H1 (cell line): Measurements from ENCODE around the gene ARMC3. TPM values are rescaled to one million over a fixed set of nuclear protein-coding genes. Genes with fewer than 3 reads are reported as not detected.
A peak's percentile ranks its signal among the peaks of the same experiment; 100 is the strongest.

Source experiments
- CTCF ChIA-PET: fragments of 300-600 bp; sonication (Branson Sonifier 250); formaldehyde crosslinking; loops from one replicate; lab custom pipeline; 2021; ENCODE audit not compliant: partially characterized antibody; lab: Charles Lee
- POLR2A ChIA-PET: fragments of 300-600 bp; sonication (Branson Sonifier 250); formaldehyde crosslinking; loops from one replicate; lab custom pipeline; 2021; ENCODE audit warnings: inconsistent platforms; ENCODE audit not compliant: partially characterized antibody; lab: Charles Lee
- DNase-seq, 2 experiments: peaks; one replicate each; pipeline versions ENCODE4 v3.0.0 to v3.0.0-alpha.2; 2010 to 2022; ENCODE audit warnings: low spot score in 2 of 2, low read depth in 1 of 2, mixed read lengths in 1 of 2
- FAIRE-seq: peaks from 2 replicates; lab custom pipeline; 2011; peaks lifted over from hg19 to GRCh38; lab: Jason Lieb, UNC
- H2AFZ ChIP-seq: 2 replicates; pipeline ENCODE4 v1.8.1; 2012; ENCODE audit warnings: low read length, inconsistent platforms
- H2AK5ac ChIP-seq: 2 replicates; pipeline ENCODE4 v1.6.1; 2013; ENCODE audit warnings: low read depth, low read length
- H2BK120ac ChIP-seq: replicated peaks from 2 replicates; pipeline ENCODE3; 2013; ENCODE audit warnings: low read depth, low read length, inconsistent platforms
- H2BK12ac ChIP-seq: 2 replicates; pipeline ENCODE4 v1.6.1; 2013; ENCODE audit warnings: low read depth, low read length
- H2BK15ac ChIP-seq: 2 replicates; pipeline ENCODE4 v1.6.1; 2013; ENCODE audit warnings: low read length
- H2BK20ac ChIP-seq: 2 replicates; pipeline ENCODE4 v1.6.1; 2013; ENCODE audit warnings: low read length
- H2BK5ac ChIP-seq: 2 replicates; pipeline ENCODE4 v1.6.1; 2013; ENCODE audit warnings: low read depth, low read length
- H3K14ac ChIP-seq: 2 replicates; pipeline ENCODE4 v1.6.1; 2013; ENCODE audit warnings: inconsistent platforms; ENCODE audit not compliant: insufficient read length
- H3K18ac ChIP-seq: 2 replicates; pipeline ENCODE4 v1.6.1; 2013; ENCODE audit warnings: low read length; ENCODE audit errors: extremely low read depth
- H3K23ac ChIP-seq: 2 replicates; pipeline ENCODE4 v1.6.1; 2013; ENCODE audit warnings: inconsistent platforms; ENCODE audit not compliant: insufficient read length
- H3K23me2 ChIP-seq: 2 replicates; pipeline ENCODE4 v1.6.1; 2013; ENCODE audit warnings: low read depth, low read length
- H3K27ac ChIP-seq: 2 replicates; pipeline ENCODE4 v1.6.1; 2011; ENCODE audit warnings: low read depth, low read length, inconsistent platforms
- H3K27me3 ChIP-seq, 4 experiments: replicated peaks in 1 of 4; 1 replicate in 1 of 4; 2 replicates in 3 of 4; pipeline versions ENCODE4 v1.6.1 to v1.8.1; 2011 to 2013; ENCODE audit warnings: low read length in 3 of 4, mild to moderate bottlenecking in 3 of 4, inconsistent platforms in 2 of 4, mixed read lengths in 2 of 4, moderate library complexity in 1 of 4; ENCODE audit not compliant: control insufficient read depth in 3 of 4, insufficient read depth in 3 of 4; ENCODE audit errors: extremely low read depth in 1 of 4
- H3K36me3 ChIP-seq, 4 experiments: 2 replicates each; pipeline versions ENCODE4 v1.6.1 to v1.8.1; 2011 to 2013; ENCODE audit warnings: mild to moderate bottlenecking in 4 of 4, low read length in 3 of 4, moderate library complexity in 2 of 4, control low read depth in 1 of 4, inconsistent platforms in 1 of 4; ENCODE audit not compliant: insufficient read depth in 4 of 4, control insufficient read depth in 2 of 4
- H3K4ac ChIP-seq: replicated peaks from 2 replicates; pipeline ENCODE3; 2013; ENCODE audit warnings: low read length, low read depth, mixed read lengths, inconsistent platforms; ENCODE audit not compliant: insufficient read length
- H3K4me1 ChIP-seq, 4 experiments: replicated peaks in 1 of 4; 1 replicate in 1 of 4; 2 replicates in 3 of 4; pipeline versions ENCODE4 v1.6.1 to v1.8.1; 2011 to 2013; ENCODE audit warnings: low read length in 3 of 4, inconsistent platforms in 2 of 4, mixed read lengths in 1 of 4; ENCODE audit not compliant: insufficient read depth in 4 of 4, control insufficient read depth in 3 of 4
- H3K4me2 ChIP-seq, 2 experiments: 2 replicates each; pipeline versions ENCODE4 v1.6.1 to v1.8.1; 2011 to 2013; ENCODE audit warnings: low read depth in 2 of 2, low read length in 2 of 2, control low read depth in 1 of 2, inconsistent platforms in 1 of 2, mild to moderate bottlenecking in 1 of 2; ENCODE audit not compliant: insufficient read depth in 1 of 2
- H3K4me3 ChIP-seq, 4 experiments: fragments of 200-600, 300-600 bp in 1 of 4; sonication (generic), shearing (Covaris generic), sonication (Bioruptor Twin) in 1 of 4; 2 replicates each; pipeline versions ENCODE4 v1.5.1 to v1.8.1; 2011 to 2016; ENCODE audit warnings: low read length in 4 of 4, low read depth in 3 of 4, control low read depth in 2 of 4, inconsistent platforms in 2 of 4, mild to moderate bottlenecking in 2 of 4, mixed read lengths in 1 of 4, moderate library complexity in 1 of 4; ENCODE audit not compliant: insufficient read depth in 2 of 4; ENCODE audit errors: extremely low read depth in 1 of 4
- H3K56ac ChIP-seq: replicated peaks from 2 replicates; pipeline ENCODE3; 2013; ENCODE audit warnings: low read depth, mild to moderate bottlenecking, mixed read lengths, low read length, inconsistent platforms; ENCODE audit not compliant: insufficient read length
- H3K79me1 ChIP-seq: 2 replicates; pipeline ENCODE4 v1.6.1; 2013; ENCODE audit warnings: low read depth, low read length, control low read depth
- H3K79me2 ChIP-seq, 2 experiments: 2 replicates each; pipeline versions ENCODE4 v1.6.1 to v1.8.1; 2012 to 2013; ENCODE audit warnings: low read length in 2 of 2, mild to moderate bottlenecking in 2 of 2, inconsistent platforms in 1 of 2; ENCODE audit not compliant: insufficient read depth in 2 of 2, control insufficient read depth in 1 of 2
- H3K9ac ChIP-seq, 4 experiments: replicated peaks in 1 of 4; 1 replicate in 1 of 4; 2 replicates in 3 of 4; pipeline versions ENCODE4 v1.6.1 to v1.8.1; 2011 to 2013; ENCODE audit warnings: low read depth in 3 of 4, low read length in 3 of 4, control low read depth in 2 of 4, mild to moderate bottlenecking in 2 of 4, moderate library complexity in 2 of 4, inconsistent platforms in 1 of 4; ENCODE audit errors: extremely low read depth in 1 of 4
- H3K9me3 ChIP-seq, 2 experiments: 2 replicates each; pipeline versions ENCODE4 v1.6.1 to v1.8.1; 2012 to 2013; ENCODE audit warnings: mild to moderate bottlenecking in 2 of 2, moderate library complexity in 2 of 2, control low read depth in 1 of 2, inconsistent platforms in 1 of 2, low read depth in 1 of 2, low read length in 1 of 2, mixed read lengths in 1 of 2; ENCODE audit not compliant: insufficient read depth in 2 of 2
- H4K20me1 ChIP-seq, 2 experiments: replicated peaks in 1 of 2; 2 replicates each; pipeline versions ENCODE3 to v1.8.1; 2011 to 2013; ENCODE audit warnings: inconsistent platforms in 2 of 2, low read length in 2 of 2, mild to moderate bottlenecking in 1 of 2; ENCODE audit not compliant: insufficient read depth in 2 of 2, control insufficient read depth in 1 of 2
- H4K5ac ChIP-seq: 2 replicates; pipeline ENCODE4 v1.6.1; 2013; ENCODE audit warnings: low read length, low read depth, mixed read lengths, inconsistent platforms; ENCODE audit not compliant: insufficient read length
- H4K8ac ChIP-seq: 2 replicates; pipeline ENCODE4 v1.8.0; 2013; ENCODE audit warnings: mild to moderate bottlenecking, moderate library complexity, low read length, inconsistent platforms; ENCODE audit not compliant: insufficient read depth; ENCODE audit errors: extremely low read depth
- H4K91ac ChIP-seq: replicated peaks from 2 replicates; pipeline ENCODE3; 2013; ENCODE audit warnings: low read length, mixed read lengths, inconsistent platforms; ENCODE audit not compliant: insufficient read length
- CREB1 ChIP-seq: IDR thresholded peaks from 2 replicates; pipeline ENCODE4 v1.6.1; 2012; ENCODE audit warnings: inconsistent platforms
- GTF2F1 ChIP-seq: IDR thresholded peaks from 2 replicates; pipeline ENCODE4 v1.6.1; 2012; ENCODE audit warnings: low read depth, low read length, improper control_type of control experiment, borderline replicate concordance
- KDM5A ChIP-seq: fragments of 200-600 bp; IDR thresholded peaks from 2 replicates; pipeline ENCODE4 v1.7.1; 2012; ENCODE audit warnings: mild to moderate bottlenecking, low read length, inconsistent platforms, mixed read lengths
- RNF2 ChIP-seq: fragments of 200-900, 300-1000 bp; sonication (generic); IDR thresholded peaks from 2 replicates; pipeline ENCODE4 v1.7.1; 2016; ENCODE audit warnings: borderline replicate concordance, low read depth, mild to moderate bottlenecking, antibody characterized with exemption, low read length; ENCODE audit not compliant: poor library complexity, severe bottlenecking; ENCODE audit errors: missing control alignments
- SAP30 ChIP-seq: fragments of 300-600 bp; sonication (generic); IDR thresholded peaks from 2 replicates; pipeline ENCODE4 v1.7.1; 2012; ENCODE audit warnings: low read length, moderate library complexity, mild to moderate bottlenecking, inconsistent platforms; ENCODE audit not compliant: insufficient read depth, insufficient replicate concordance
- SIX5 ChIP-seq: IDR thresholded peaks from 2 replicates; pipeline ENCODE4 v1.6.1; 2011; ENCODE audit warnings: mild to moderate bottlenecking, low read depth, low read length
- WGBS, 2 experiments: shearing (Covaris generic) in 1 of 2; methylation state at CpG; one replicate each; pipeline versions ENCODE4 v1.1.6 to v1.1.7; 2013 to 2015; ENCODE audit warnings: low lambda C conversion rate in 2 of 2, mixed read lengths in 2 of 2, inconsistent platforms in 1 of 2, low coverage in 1 of 2, missing lambda C conversion rate in 1 of 2; ENCODE audit not compliant: insufficient replicate concordance in 2 of 2, insufficient coverage in 1 of 2, insufficient read length in 1 of 2; ENCODE audit errors: extremely low coverage in 1 of 2, missing lambda C conversion rate in 1 of 2; 5-methylcytosine and 5-hydroxymethylcytosine counted together
- polyA plus RNA-seq, 7 experiments: library from polyadenylated mRNA; depleted of rRNA in 3 of 7; stranded (reverse) in 5 of 7; unstranded in 2 of 7; fragments of >200 nt in 5 of 7; fragments of 200-250 nt in 2 of 7; gene quantifications; 1 replicate in 5 of 7; 2 replicates in 1 of 7; 4 replicates in 1 of 7; pipeline versions ENCODE4 v1.2.1 to v1.2.3, GENCODE V29; 2011 to 2013; ENCODE audit warnings: missing spikeins in 2 of 7, mixed read lengths in 2 of 7
- total RNA-seq: library from RNA; stranded (reverse); fragmentation: NEBNext Ultra II Directional; extraction: Animal tissue kit (Norgen Biotek cat#: 25700); gene quantifications from 2 replicates; pipeline ENCODE4 v1.2.1, GENCODE V29; 2021

Gene ARMC3
- total and polyA plus RNA-seq, 2 of the 8 experiments (the other 6 are each of a cell fraction or from before 2014, with no cell fraction given) = 0.15 TPM

- H3K27me3 ChIP-seq = no peaks in the 10 kb centered on the region
- DNase-seq = no peak
- H2BK15ac ChIP-seq = no peak overlapping the region
- H3K4ac ChIP-seq = no peak overlapping the region
- TF ChIP-seq GTF2F1 = no peak
- TF ChIP-seq KDM5A = no peak
- TF ChIP-seq SIX5 = no peak
- no peak for TF ChIP-seq CREB1
- TF ChIP-seq RNF2 = no peak
- no peak for TF ChIP-seq SAP30
- no peak overlapping the region for H3K9ac ChIP-seq
- H4K5ac ChIP-seq = no peak overlapping the region
- no peak overlapping the region for H3K4me2 ChIP-seq
- peak overlapping the region; percentile 30; the same call in 1 of the 2 replicates for H2AFZ ChIP-seq
- ChIA-PET POLR2A (no interaction called here), CTCF (interaction anchor here (0.9 kb wide), 1 partner anchor 14 kb away, joined by 3 read pairs; no protein-coding TSS in a partner anchor)
- no peak overlapping the region for H3K56ac ChIP-seq
- H3K27ac ChIP-seq = no peak overlapping the region
- H2BK5ac ChIP-seq = no peak overlapping the region
- no peak overlapping the region for H2BK120ac ChIP-seq
- H4K91ac ChIP-seq = no peak overlapping the region
- no peaks in the 10 kb centered on the region for H3K23me2 ChIP-seq
- 92% methylated on average over 5 of the region's 5 CpGs; no CpG with 5 or more reads in 1 of the 2 experiments for WGBS, 2 experiments
- H3K79me2 ChIP-seq = no peaks in the 10 kb centered on the region
- H3K18ac ChIP-seq = no peak overlapping the region
- H2BK12ac ChIP-seq = no peak overlapping the region
- FAIRE-seq = no peak
- no peak overlapping the region for H3K4me3 ChIP-seq
- no peaks in the 10 kb centered on the region for H4K20me1 ChIP-seq
- H3K4me1 ChIP-seq = no peaks in the 10 kb centered on the region
- H4K8ac ChIP-seq = no peak overlapping the region
- H3K36me3 ChIP-seq = no peaks in the 10 kb centered on the region
- H2BK20ac ChIP-seq = no peak overlapping the region
- H3K23ac ChIP-seq = no peak overlapping the region
- H2AK5ac ChIP-seq = no peak overlapping the region
- H3K14ac ChIP-seq = no peak overlapping the region
- peaks cover 15 to 16% of the 10 kb centered on the region in 2 experiments for H3K9me3 ChIP-seq
- no peaks in the 10 kb centered on the region for H3K79me1 ChIP-seq
Measured at GRCh38 chr10:22912763-22913384, 15.0 kb upstream of the ARMC3 start.
